KMS-11 (cell line): ENCODE data around the gene ITGA2.

Experiments used
- H2AFZ ChIP-seq: fragments of 200-600 bp; sonication (generic); 2 replicates; pipeline ENCODE4 v1.6.1; 2016; ENCODE audit warnings: antibody characterized with exemption, mixed run types, low read depth
- H3K27ac ChIP-seq: fragments of 200-600 bp; sonication (generic); 2 replicates; pipeline ENCODE4 v1.6.1; 2016; ENCODE audit warnings: mild to moderate bottlenecking, mixed run types
- H3K27me3 ChIP-seq: fragments of 200-600 bp; sonication (generic); 2 replicates; pipeline ENCODE4 v1.6.1; 2017; ENCODE audit warnings: mild to moderate bottlenecking, low read depth, mixed run types, moderate library complexity; ENCODE audit not compliant: insufficient read depth
- H3K36me3 ChIP-seq: fragments of 200-600 bp; sonication (generic); 2 replicates; pipeline ENCODE4 v1.6.1; 2017; ENCODE audit warnings: mild to moderate bottlenecking, mixed run types; ENCODE audit not compliant: insufficient read depth
- H3K4me1 ChIP-seq: fragments of 200-600 bp; sonication (generic); 2 replicates; pipeline ENCODE4 v1.6.1; 2016; ENCODE audit warnings: mild to moderate bottlenecking, low read depth, mixed run types; ENCODE audit not compliant: poor library complexity, severe bottlenecking
- H3K4me2 ChIP-seq: fragments of 200-600 bp; sonication (generic); 2 replicates; pipeline ENCODE4 v1.7.0; 2016; ENCODE audit warnings: mild to moderate bottlenecking, mixed run types
- H3K4me3 ChIP-seq: fragments of 200-600 bp; sonication (generic); IDR thresholded peaks from 2 replicates; pipeline ENCODE4 v1.6.1; 2017; ENCODE audit warnings: low read depth, low read length, mixed read lengths; ENCODE audit not compliant: insufficient read depth
- H3K79me2 ChIP-seq: fragments of 200-600 bp; sonication (generic); 2 replicates; pipeline ENCODE4 v1.6.1; 2016; ENCODE audit warnings: low read depth, mixed run types; ENCODE audit not compliant: insufficient read depth
- H3K9ac ChIP-seq: fragments of 200-600 bp; sonication (generic); 2 replicates; pipeline ENCODE4 v1.6.1; 2016; ENCODE audit warnings: mild to moderate bottlenecking, mixed run types
- H4K20me1 ChIP-seq: fragments of 200-600 bp; sonication (generic); 2 replicates; pipeline ENCODE4 v1.6.1; 2016; ENCODE audit warnings: mild to moderate bottlenecking, mixed run types; ENCODE audit not compliant: insufficient read depth
- TF ChIP-seq, protein P1 (sequence below): fragments of 200-600 bp; sonication (generic); conservative IDR thresholded peaks from 2 replicates; pipeline ENCODE4 v1.6.1; 2017; ENCODE audit warnings: low read depth, mild to moderate bottlenecking, antibody characterized with exemption, low read length, moderate library complexity, mixed read lengths

The ITGA2 gene

DNA sequence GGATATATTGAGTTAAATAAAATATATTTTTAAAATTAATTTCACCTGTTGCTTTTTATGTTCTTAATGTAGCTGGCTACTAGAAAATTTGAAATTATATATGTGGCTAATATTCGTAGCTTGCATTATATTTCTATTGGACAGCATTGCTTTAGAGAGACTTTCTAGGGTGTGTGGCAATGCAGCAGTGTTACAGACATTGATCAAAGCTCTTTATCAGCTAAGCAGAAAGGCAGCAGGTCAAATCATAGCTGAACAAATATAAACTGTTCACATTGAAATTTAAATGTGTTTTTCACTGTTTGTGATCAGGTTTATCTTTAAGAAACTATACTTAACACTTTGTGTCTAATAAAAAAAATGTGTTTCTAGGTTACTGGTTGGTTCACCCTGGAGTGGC lies 52.6 kb downstream of the ITGA2 start:
- no peak overlapping the region for H3K9ac ChIP-seq
- H3K4me1 ChIP-seq, result peaks cover 28% of the 10 kb centered on the region
- H3K4me3 ChIP-seq, result no peak overlapping the region
- 0 out of 2 replicates have a peak overlapping the region, but pooled peaks have one; percentile 15 for H2AFZ ChIP-seq
- peak overlapping the region; percentile 52 for H3K27ac ChIP-seq
- peak overlapping the region; percentile 88 for H3K4me2 ChIP-seq
- TF ChIP-seq, protein P1, sequence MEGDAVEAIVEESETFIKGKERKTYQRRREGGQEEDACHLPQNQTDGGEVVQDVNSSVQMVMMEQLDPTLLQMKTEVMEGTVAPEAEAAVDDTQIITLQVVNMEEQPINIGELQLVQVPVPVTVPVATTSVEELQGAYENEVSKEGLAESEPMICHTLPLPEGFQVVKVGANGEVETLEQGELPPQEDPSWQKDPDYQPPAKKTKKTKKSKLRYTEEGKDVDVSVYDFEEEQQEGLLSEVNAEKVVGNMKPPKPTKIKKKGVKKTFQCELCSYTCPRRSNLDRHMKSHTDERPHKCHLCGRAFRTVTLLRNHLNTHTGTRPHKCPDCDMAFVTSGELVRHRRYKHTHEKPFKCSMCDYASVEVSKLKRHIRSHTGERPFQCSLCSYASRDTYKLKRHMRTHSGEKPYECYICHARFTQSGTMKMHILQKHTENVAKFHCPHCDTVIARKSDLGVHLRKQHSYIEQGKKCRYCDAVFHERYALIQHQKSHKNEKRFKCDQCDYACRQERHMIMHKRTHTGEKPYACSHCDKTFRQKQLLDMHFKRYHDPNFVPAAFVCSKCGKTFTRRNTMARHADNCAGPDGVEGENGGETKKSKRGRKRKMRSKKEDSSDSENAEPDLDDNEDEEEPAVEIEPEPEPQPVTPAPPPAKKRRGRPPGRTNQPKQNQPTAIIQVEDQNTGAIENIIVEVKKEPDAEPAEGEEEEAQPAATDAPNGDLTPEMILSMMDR, result no peak
- H3K79me2 ChIP-seq, result no peaks in the 10 kb centered on the region
- H3K36me3 ChIP-seq, result no peaks in the 10 kb centered on the region
- no peaks in the 10 kb centered on the region for H3K27me3 ChIP-seq
- no peaks in the 10 kb centered on the region for H4K20me1 ChIP-seq

DNA sequence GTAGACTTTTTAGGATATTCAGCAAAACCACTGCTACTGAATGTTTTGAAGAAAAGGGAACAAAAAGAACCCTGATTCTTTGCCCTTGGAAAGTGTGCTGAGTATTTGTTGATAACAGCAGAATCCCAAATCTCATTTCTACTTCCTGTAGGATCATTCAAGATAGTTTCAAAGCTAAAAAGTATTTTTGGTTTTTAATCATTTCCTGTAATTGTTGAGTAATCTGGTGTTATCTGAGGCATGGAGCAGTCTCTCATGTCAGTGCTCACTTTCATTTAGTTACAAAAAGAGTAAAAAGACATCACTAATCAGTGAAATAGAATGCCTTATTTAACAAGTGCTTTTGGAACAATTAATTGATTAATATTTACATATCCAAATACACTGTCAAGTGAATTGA lies 56.1 kb downstream of the ITGA2 start:
- H3K79me2 ChIP-seq, result no peaks in the 10 kb centered on the region
- no peak overlapping the region for H3K9ac ChIP-seq
- no peaks in the 10 kb centered on the region for H3K36me3 ChIP-seq
- no peaks in the 10 kb centered on the region for H3K27me3 ChIP-seq
- H3K4me1 ChIP-seq, result peaks cover 24% of the 10 kb centered on the region
- H2AFZ ChIP-seq, result no peak overlapping the region
- H3K27ac ChIP-seq, result no peak overlapping the region
- H3K4me2 ChIP-seq, result no peak overlapping the region
- H3K4me3 ChIP-seq, result no peak overlapping the region
- TF ChIP-seq, protein P1, result no peak
- H4K20me1 ChIP-seq, result no peaks in the 10 kb centered on the region

DNA sequence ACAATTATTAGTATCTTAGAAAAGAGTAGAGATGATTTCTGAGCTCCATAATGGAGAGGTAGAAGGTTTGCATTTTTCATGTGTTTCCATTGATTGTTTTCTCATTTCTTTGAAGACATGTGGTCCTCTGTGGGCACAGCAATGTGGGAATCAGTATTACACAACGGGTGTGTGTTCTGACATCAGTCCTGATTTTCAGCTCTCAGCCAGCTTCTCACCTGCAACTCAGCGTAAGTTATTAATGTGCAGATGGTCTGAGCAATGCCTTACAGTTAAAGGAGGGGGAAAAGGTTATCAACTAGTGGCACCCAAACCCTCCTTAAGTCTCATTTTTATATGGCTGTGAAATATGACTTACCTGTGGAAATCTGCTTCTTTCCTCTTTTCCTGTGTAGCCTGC lies 59.1 kb downstream of the ITGA2 start:
- Histone ChIP-seq H3K4me1 (no peaks in the 10 kb centered on the region), H3K9ac (no peak overlapping the region), H3K4me3 (no peak overlapping the region), H3K36me3 (no peaks in the 10 kb centered on the region), H4K20me1 (no peaks in the 10 kb centered on the region), H3K4me2 (no peak overlapping the region), H3K79me2 (no peaks in the 10 kb centered on the region), H3K27me3 (no peaks in the 10 kb centered on the region), H2AFZ (no peak overlapping the region), H3K27ac (no peak overlapping the region)
- TF ChIP-seq, protein P1, result no peak

DNA sequence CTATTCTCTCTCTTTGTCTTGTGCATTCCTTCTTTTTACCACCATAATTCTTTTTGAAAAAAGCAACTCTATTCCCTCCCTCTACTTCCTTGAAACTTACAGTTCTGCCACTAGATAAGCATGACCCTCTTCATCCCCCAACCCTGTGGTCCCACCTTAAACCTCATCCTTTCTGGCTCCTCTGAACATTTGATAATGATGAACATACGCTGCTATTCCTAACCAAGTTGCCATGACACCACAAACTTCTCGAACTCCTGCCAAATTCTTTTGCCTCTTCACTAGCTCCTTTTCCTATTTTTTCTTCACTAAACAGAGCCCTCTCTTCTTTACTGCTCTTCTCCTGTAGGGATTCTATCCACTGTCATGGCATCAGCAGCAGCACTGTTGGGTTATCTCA lies 63.3 kb downstream of the ITGA2 start:
- no peak overlapping the region for H3K27ac ChIP-seq
- H3K36me3 ChIP-seq, result no peaks in the 10 kb centered on the region
- H3K27me3 ChIP-seq, result no peaks in the 10 kb centered on the region
- no peak overlapping the region for H3K4me3 ChIP-seq
- H3K79me2 ChIP-seq, result no peaks in the 10 kb centered on the region
- H2AFZ ChIP-seq, result no peak overlapping the region
- H3K9ac ChIP-seq, result no peak overlapping the region
- no peak overlapping the region for H3K4me2 ChIP-seq
- H3K4me1 ChIP-seq, result no peaks in the 10 kb centered on the region
- no peaks in the 10 kb centered on the region for H4K20me1 ChIP-seq
- TF ChIP-seq, protein P1, result no peak
